HCT116 (cell line): Measurements from ENCODE around the gene UPP2. TPM values are rescaled to one million over a fixed set of nuclear protein-coding genes. Genes with fewer than 3 reads are reported as not detected.

Experiments
- ATAC-seq: fragments of 200-7000 bp; cut with Tn5 transposase; 2 replicates; pipeline ENCODE4 v1.9.1; 2020; ENCODE audit warnings: mild to moderate bottlenecking, moderate library complexity
- BruUV-seq: library from RNA; stranded (reverse); fragments of 400-500 nt; replicated peaks from 2 replicates; lab custom pipeline; 2021; lab: Mats Ljungman, UMichigan
- CTCF ChIA-PET: fragments of 300-600 bp; sonication (Branson Sonifier 250); formaldehyde crosslinking; loops from one replicate; lab custom pipeline; 2021; ENCODE audit warnings: antibody characterized with exemption; lab: Charles Lee
- POLR2A ChIA-PET: fragments of 300-600, 350-600 bp; sonication (Branson Sonifier 250); formaldehyde crosslinking; loops from one replicate; lab custom pipeline; 2021; ENCODE audit warnings: antibody characterized with exemption; lab: Charles Lee
- RAD21 ChIA-PET, 2 experiments: fragments of 300-600 bp; sonication (Branson Sonifier 250); formaldehyde crosslinking; loops; one replicate each; lab custom pipeline; 2023; ENCODE audit warnings: low total read pairs in 2 of 2; ENCODE audit not compliant: uncharacterized antibody in 2 of 2, unreplicated experiment in 2 of 2, low non-redundant PET in 1 of 2; lab: Charles Lee
- DNase-seq: peaks from one replicate; pipeline ENCODE4 v3.0.0-alpha.2; 2010; ENCODE audit warnings: low read depth, low spot score
- H2AFZ ChIP-seq: fragments of 200-600 bp; shearing (Covaris generic), sonication (generic); 2 replicates; pipeline ENCODE4 v1.6.1; 2017; ENCODE audit warnings: low read depth, mixed run types, mixed read lengths, antibody characterized with exemption, low read length; ENCODE audit not compliant: poor library complexity, severe bottlenecking
- H3K27ac ChIP-seq: 2 replicates; pipeline ENCODE4 v1.5.1; 2012; ENCODE audit warnings: low read depth, low read length
- H3K27me3 ChIP-seq: fragments of 200-600 bp; sonication (generic); 2 replicates; pipeline ENCODE4 v1.6.1; 2016; ENCODE audit warnings: mixed run types, low read length, mixed read lengths; ENCODE audit not compliant: insufficient read depth
- H3K36me3 ChIP-seq, 2 experiments: fragments of 200-500 bp in 1 of 2; fragments of 200-600 bp in 1 of 2; sonication (Bioruptor generic) in 1 of 2; sonication (generic) in 1 of 2; 2 replicates each; pipeline versions ENCODE4 v1.5.1 to v1.6.1; 2014 to 2016; ENCODE audit warnings: low read length in 2 of 2, inconsistent platforms in 1 of 2, mixed read lengths in 1 of 2, mixed run types in 1 of 2; ENCODE audit not compliant: insufficient read depth in 2 of 2, control insufficient read depth in 1 of 2
- H3K4me1 ChIP-seq, 2 experiments: fragments of 200-600 bp in 1 of 2; sonication (generic) in 1 of 2; 2 replicates each; pipeline versions ENCODE4 v1.5.1 to v1.6.1; 2012 to 2017; ENCODE audit warnings: low read length in 2 of 2, inconsistent platforms in 1 of 2, mild to moderate bottlenecking in 1 of 2, mixed read lengths in 1 of 2, mixed run types in 1 of 2, moderate library complexity in 1 of 2; ENCODE audit not compliant: insufficient read depth in 2 of 2, control insufficient read depth in 1 of 2
- H3K4me2 ChIP-seq: fragments of 200-600 bp; sonication (generic); 2 replicates; pipeline ENCODE4 v1.6.1; 2017; ENCODE audit warnings: mixed run types, low read length, mixed read lengths
- H3K4me3 ChIP-seq, 2 experiments: fragments of 200-600 bp in 1 of 2; sonication (generic) in 1 of 2; replicated peaks in 1 of 2; 2 replicates each; pipeline ENCODE4 v1.5.1; 2011 to 2016; ENCODE audit warnings: low read length in 2 of 2, control low read depth in 1 of 2, low read depth in 1 of 2, mild to moderate bottlenecking in 1 of 2, mixed read lengths in 1 of 2, mixed run types in 1 of 2
- H3K79me2 ChIP-seq: fragments of 200-600 bp; sonication (generic); 2 replicates; pipeline ENCODE4 v1.6.1; 2017; ENCODE audit warnings: mild to moderate bottlenecking, mixed run types, low read length, moderate library complexity, mixed read lengths; ENCODE audit not compliant: insufficient read depth
- H3K9ac ChIP-seq: fragments of 200-600 bp; sonication (generic); 2 replicates; pipeline ENCODE4 v1.6.1; 2016; ENCODE audit warnings: low read length, mixed read lengths
- H3K9me2 ChIP-seq: fragments of 200-600 bp; sonication (generic), shearing (Covaris generic); 2 replicates; pipeline ENCODE4 v1.6.1; 2017; ENCODE audit warnings: mixed run types, mild to moderate bottlenecking, moderate library complexity; ENCODE audit not compliant: insufficient read depth
- H3K9me3 ChIP-seq, 2 experiments: fragments of 200-500 bp in 1 of 2; fragments of 200-600 bp in 1 of 2; sonication (Bioruptor generic) in 1 of 2; sonication (generic) in 1 of 2; 2 replicates each; pipeline ENCODE4 v1.6.1; 2014 to 2017; ENCODE audit warnings: low read length in 2 of 2, mixed read lengths in 2 of 2, inconsistent platforms in 1 of 2, low read depth in 1 of 2, mild to moderate bottlenecking in 1 of 2, mixed run types in 1 of 2, moderate library complexity in 1 of 2; ENCODE audit not compliant: control insufficient read depth in 1 of 2, insufficient read depth in 1 of 2
- H4K20me1 ChIP-seq: fragments of 200-600 bp; sonication (generic), shearing (Covaris generic); 2 replicates; pipeline ENCODE4 v1.6.1; 2017; ENCODE audit warnings: mixed run types, mild to moderate bottlenecking, moderate library complexity; ENCODE audit not compliant: insufficient read depth
- CBX3 ChIP-seq: IDR thresholded peaks from 2 replicates; pipeline ENCODE4 v1.6.1; 2012; ENCODE audit warnings: low read depth
- CEBPB ChIP-seq: IDR thresholded peaks from 2 replicates; pipeline ENCODE4 v1.6.1; 2012; ENCODE audit warnings: low read depth
- CTCF ChIP-seq, 3 experiments: fragments of 200-600 bp in 1 of 3; sonication (generic) in 1 of 3; IDR thresholded peaks in 2 of 3; conservative IDR thresholded peaks in 1 of 3; 2 replicates each; pipeline ENCODE4 v1.5.1; 2012 to 2017; ENCODE audit warnings: low read depth in 2 of 3, low read length in 2 of 3, antibody characterized with exemption in 1 of 3, borderline replicate concordance in 1 of 3, control low read depth in 1 of 3, mild to moderate bottlenecking in 1 of 3, mixed read lengths in 1 of 3, mixed run types in 1 of 3, moderate library complexity in 1 of 3; ENCODE audit not compliant: insufficient read depth in 1 of 3
- ELF1 ChIP-seq: IDR thresholded peaks from 2 replicates; pipeline ENCODE4 v1.6.1; 2012; ENCODE audit warnings: low read depth, borderline replicate concordance
- EZH2 ChIP-seq: fragments of 200-600 bp; sonication (generic); IDR thresholded peaks from 2 replicates; pipeline ENCODE4 v1.6.1; 2017; ENCODE audit warnings: antibody characterized with exemption, mixed run types
- EZH2phosphoT487 ChIP-seq: fragments of 200-600 bp; IDR thresholded peaks from 2 replicates; pipeline ENCODE4 v1.6.1; 2018; ENCODE audit warnings: antibody characterized with exemption, borderline replicate concordance
- FOSL1 ChIP-seq: IDR thresholded peaks from 2 replicates; pipeline ENCODE4 v1.6.1; 2012; ENCODE audit warnings: low read depth
- JUND ChIP-seq: IDR thresholded peaks from 2 replicates; pipeline ENCODE4 v1.6.1; 2012
- POLR2A ChIP-seq: IDR thresholded peaks from 2 replicates; pipeline ENCODE4 v1.7.0; 2011; ENCODE audit warnings: borderline replicate concordance; ENCODE audit not compliant: insufficient read depth, insufficient read length; ENCODE audit errors: extremely low read depth
- POLR2AphosphoS5 ChIP-seq: IDR thresholded peaks from 2 replicates; pipeline ENCODE4 v1.6.1; 2011; ENCODE audit warnings: mild to moderate bottlenecking, low read depth, low read length, moderate library complexity
- RAD21 ChIP-seq: IDR thresholded peaks from 2 replicates; pipeline ENCODE4 v1.6.1; 2012; ENCODE audit warnings: low read depth, mild to moderate bottlenecking
- SP1 ChIP-seq: IDR thresholded peaks from 2 replicates; pipeline ENCODE4 v1.6.1; 2012; ENCODE audit warnings: low read depth
- TCF7L2 ChIP-seq: IDR thresholded peaks from 2 replicates; pipeline ENCODE4 v1.7.0; 2011; ENCODE audit warnings: borderline replicate concordance, inconsistent platforms; ENCODE audit not compliant: insufficient read depth, insufficient read length; ENCODE audit errors: extremely low read depth
- YY1 ChIP-seq: IDR thresholded peaks from 2 replicates; pipeline ENCODE4 v1.6.1; 2011; ENCODE audit warnings: low read length, low read depth, moderate library complexity, mild to moderate bottlenecking; ENCODE audit not compliant: insufficient replicate concordance; ENCODE audit errors: extremely low read depth
- ZFX ChIP-seq: fragments of 450-650 bp; IDR thresholded peaks from 2 replicates; pipeline ENCODE4 v1.6.1; 2017
- intact Hi-C: fragments of 100-400 bp; cut with micrococcal nuclease; formaldehyde crosslinking; loops from 2 replicates; pipeline ENCODE4 v1.10.0; 2022
- total RNA-seq: library from RNA; stranded (reverse); gene quantifications from one replicate; pipeline ENCODE4 v1.2.1, GENCODE V29; 2021; ENCODE audit not compliant: unreplicated experiment
- TF ChIP-seq, protein P1 (sequence below): IDR thresholded peaks from 2 replicates; pipeline ENCODE4 v1.6.1; 2012; ENCODE audit warnings: low read depth

Gene UPP2
- total RNA-seq, 1 experiment from 2014 or later = not detected

DNA sequence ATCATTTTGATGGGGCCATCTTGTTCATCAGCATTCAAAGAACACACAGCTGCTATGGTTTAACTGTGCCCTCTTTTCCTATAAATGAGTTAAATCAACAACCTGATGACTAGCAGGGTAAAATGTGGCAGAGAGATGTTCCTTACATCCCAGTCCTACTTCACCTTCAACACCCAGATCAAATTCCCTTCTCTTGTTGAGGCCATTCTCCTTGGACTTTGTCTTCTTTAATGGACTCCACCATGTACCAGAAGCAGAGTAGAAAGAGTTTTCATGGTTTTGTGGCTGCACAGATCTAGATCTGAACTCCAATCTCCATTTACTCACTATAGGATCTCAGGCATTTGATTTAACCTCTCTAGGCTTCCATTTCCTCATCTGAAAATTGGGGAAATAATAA is 6.4 kb upstream of the UPP2 start:
- intact Hi-C loops = no loop called here
- Histone ChIP-seq H2AFZ (no peak overlapping the region), H3K9me2 (no peaks in the 10 kb centered on the region), H3K9ac (no peak overlapping the region), H3K4me2 (no peak overlapping the region), H3K4me3 (no peak overlapping the region), H3K9me3 (no peaks in the 10 kb centered on the region), H3K36me3 (no peaks in the 10 kb centered on the region), H3K27ac (no peak overlapping the region), H4K20me1 (no peaks in the 10 kb centered on the region), H3K79me2 (no peaks in the 10 kb centered on the region), H3K4me1 (no peaks in the 10 kb centered on the region), H3K27me3 (no peaks in the 10 kb centered on the region)
- POLR2A ChIA-PET = no interaction called here
- BruUV-seq = no TSS peak
- TF ChIP-seq CEBPB (no peak), CBX3 (no peak), YY1 (no peak), EZH2phosphoT487 (no peak), TCF7L2 (no peak), EZH2 (no peak), ELF1 (no peak), POLR2AphosphoS5 (no peak), FOSL1 (no peak), JUND (no peak), ZFX (no peak), CTCF (IDR thresholded peaks at IDR 0.05 in 2 of 3, conservative IDR thresholded peaks at IDR 0.05 in 1 of 3; ENCODE audit: borderline replicate concordance in 1 of 3, insufficient read depth in 1 of 3, low read depth in 2 of 3, low read length in 2 of 3) (no peak), SP1 (no peak), RAD21 (no peak), POLR2A (no peak)
- TF ChIP-seq, protein P1, sequence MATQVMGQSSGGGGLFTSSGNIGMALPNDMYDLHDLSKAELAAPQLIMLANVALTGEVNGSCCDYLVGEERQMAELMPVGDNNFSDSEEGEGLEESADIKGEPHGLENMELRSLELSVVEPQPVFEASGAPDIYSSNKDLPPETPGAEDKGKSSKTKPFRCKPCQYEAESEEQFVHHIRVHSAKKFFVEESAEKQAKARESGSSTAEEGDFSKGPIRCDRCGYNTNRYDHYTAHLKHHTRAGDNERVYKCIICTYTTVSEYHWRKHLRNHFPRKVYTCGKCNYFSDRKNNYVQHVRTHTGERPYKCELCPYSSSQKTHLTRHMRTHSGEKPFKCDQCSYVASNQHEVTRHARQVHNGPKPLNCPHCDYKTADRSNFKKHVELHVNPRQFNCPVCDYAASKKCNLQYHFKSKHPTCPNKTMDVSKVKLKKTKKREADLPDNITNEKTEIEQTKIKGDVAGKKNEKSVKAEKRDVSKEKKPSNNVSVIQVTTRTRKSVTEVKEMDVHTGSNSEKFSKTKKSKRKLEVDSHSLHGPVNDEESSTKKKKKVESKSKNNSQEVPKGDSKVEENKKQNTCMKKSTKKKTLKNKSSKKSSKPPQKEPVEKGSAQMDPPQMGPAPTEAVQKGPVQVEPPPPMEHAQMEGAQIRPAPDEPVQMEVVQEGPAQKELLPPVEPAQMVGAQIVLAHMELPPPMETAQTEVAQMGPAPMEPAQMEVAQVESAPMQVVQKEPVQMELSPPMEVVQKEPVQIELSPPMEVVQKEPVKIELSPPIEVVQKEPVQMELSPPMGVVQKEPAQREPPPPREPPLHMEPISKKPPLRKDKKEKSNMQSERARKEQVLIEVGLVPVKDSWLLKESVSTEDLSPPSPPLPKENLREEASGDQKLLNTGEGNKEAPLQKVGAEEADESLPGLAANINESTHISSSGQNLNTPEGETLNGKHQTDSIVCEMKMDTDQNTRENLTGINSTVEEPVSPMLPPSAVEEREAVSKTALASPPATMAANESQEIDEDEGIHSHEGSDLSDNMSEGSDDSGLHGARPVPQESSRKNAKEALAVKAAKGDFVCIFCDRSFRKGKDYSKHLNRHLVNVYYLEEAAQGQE = no peak
- no peak for DNase-seq
- CTCF ChIA-PET = no interaction called here
- ATAC-seq = no peak
- RAD21 ChIA-PET = no interaction called here
